ENCODE measurements around the gene PLCB1.

Gene PLCB1

GRCh38 chr20:8571611-8572010, 439.5 kb downstream of the PLCB1 start:
- Histone ChIP-seq H3K4me1 (ENCODE audit: insufficient read depth, low read length) (no peaks in the 10 kb centered on the region; the same call in 1 of the 2 replicates), H3K4me3 (ENCODE audit: low read length) (no peak overlapping the region), H3K27ac (ENCODE audit: low read length) (no peak overlapping the region), H3K36me3 (ENCODE audit: insufficient read depth, low read depth, low read length) (no peaks in the 10 kb centered on the region), H3K9ac (ENCODE audit: low read depth, low read length) (no peak overlapping the region), H3K27me3 (ENCODE audit: insufficient read depth, low read length) (no peaks in the 10 kb centered on the region), H3K9me3 (ENCODE audit: insufficient read depth, low read depth, low read length) (no peaks in the 10 kb centered on the region)

- no peaks in the 10 kb centered on the region for H3K9me3 ChIP-seq (ENCODE audit: insufficient read depth, low read depth, low read length)
- H3K4me1 ChIP-seq (ENCODE audit: insufficient read depth, low read length): no peaks in the 10 kb centered on the region; the same call in 1 of the 2 replicates
- no peaks in the 10 kb centered on the region for H3K27me3 ChIP-seq (ENCODE audit: insufficient read depth, low read length)
- no peak overlapping the region for H3K27ac ChIP-seq (ENCODE audit: low read length)
- H3K9ac ChIP-seq (ENCODE audit: low read depth, low read length): no peak overlapping the region
- no peaks in the 10 kb centered on the region for H3K36me3 ChIP-seq (ENCODE audit: insufficient read depth, low read depth, low read length)
- H3K4me3 ChIP-seq (ENCODE audit: low read length): no peak overlapping the region
These were observed 441.6 kb downstream of the PLCB1 start for GRCh38 chr20:8573686-8574085.

- H3K27me3 ChIP-seq (ENCODE audit: insufficient read depth, low read length): no peaks in the 10 kb centered on the region
- H3K9ac ChIP-seq (ENCODE audit: low read depth, low read length): no peak overlapping the region
- H3K9me3 ChIP-seq (ENCODE audit: insufficient read depth, low read depth, low read length): no peaks in the 10 kb centered on the region
- no peaks in the 10 kb centered on the region for H3K36me3 ChIP-seq (ENCODE audit: insufficient read depth, low read depth, low read length)
- H3K4me3 ChIP-seq (ENCODE audit: low read length): no peak overlapping the region
- no peaks in the 10 kb centered on the region; the same call in 1 of the 2 replicates for H3K4me1 ChIP-seq (ENCODE audit: insufficient read depth, low read length)
- no peak overlapping the region for H3K27ac ChIP-seq (ENCODE audit: low read length)
These were observed 443.0 kb downstream of the PLCB1 start for GRCh38 chr20:8575114-8575513.

GRCh38 chr20:8578161-8578865, 446.2 kb downstream of the PLCB1 start:
- H3K4me1 ChIP-seq (ENCODE audit: insufficient read depth, low read length): peaks cover under 1% of the 10 kb centered on the region; the same call in 1 of the 2 replicates
- no peaks in the 10 kb centered on the region for H3K9me3 ChIP-seq (ENCODE audit: insufficient read depth, low read depth, low read length)
- no peak overlapping the region for H3K27ac ChIP-seq (ENCODE audit: low read length)
- H3K4me3 ChIP-seq (ENCODE audit: low read length): no peak overlapping the region
- no peak overlapping the region for H3K9ac ChIP-seq (ENCODE audit: low read depth, low read length)
- H3K36me3 ChIP-seq (ENCODE audit: insufficient read depth, low read depth, low read length): no peaks in the 10 kb centered on the region
- no peaks in the 10 kb centered on the region for H3K27me3 ChIP-seq (ENCODE audit: insufficient read depth, low read length)

- H3K9me3 ChIP-seq (ENCODE audit: insufficient read depth, low read depth, low read length): no peaks in the 10 kb centered on the region
- H3K27ac ChIP-seq (ENCODE audit: low read length): no peak overlapping the region
- no peak overlapping the region for H3K4me3 ChIP-seq (ENCODE audit: low read length)
- no peaks in the 10 kb centered on the region for H3K27me3 ChIP-seq (ENCODE audit: insufficient read depth, low read length)
- H3K9ac ChIP-seq (ENCODE audit: low read depth, low read length): no peak overlapping the region
- no peaks in the 10 kb centered on the region for H3K36me3 ChIP-seq (ENCODE audit: insufficient read depth, low read depth, low read length)
- peaks cover 5% of the 10 kb centered on the region; the same call in 1 of the 2 replicates for H3K4me1 ChIP-seq (ENCODE audit: insufficient read depth, low read length)
These were observed 447.0 kb downstream of the PLCB1 start for GRCh38 chr20:8579035-8579434.

- Histone ChIP-seq H3K9ac (ENCODE audit: low read depth, low read length) (no peak overlapping the region), H3K36me3 (ENCODE audit: insufficient read depth, low read depth, low read length) (no peaks in the 10 kb centered on the region), H3K4me1 (ENCODE audit: insufficient read depth, low read length) (peaks cover 5% of the 10 kb centered on the region; the same call in 1 of the 2 replicates), H3K4me3 (ENCODE audit: low read length) (no peak overlapping the region), H3K27me3 (ENCODE audit: insufficient read depth, low read length) (no peaks in the 10 kb centered on the region), H3K9me3 (ENCODE audit: insufficient read depth, low read depth, low read length) (no peaks in the 10 kb centered on the region), H3K27ac (ENCODE audit: low read length) (no peak overlapping the region)
These were observed 449.5 kb downstream of the PLCB1 start for GRCh38 chr20:8581446-8582183.

- Histone ChIP-seq H3K9me3 (ENCODE audit: insufficient read depth, low read depth, low read length) (no peaks in the 10 kb centered on the region), H3K27me3 (ENCODE audit: insufficient read depth, low read length) (no peaks in the 10 kb centered on the region), H3K36me3 (ENCODE audit: insufficient read depth, low read depth, low read length) (no peaks in the 10 kb centered on the region), H3K9ac (ENCODE audit: low read depth, low read length) (no peak overlapping the region), H3K27ac (ENCODE audit: low read length) (no peak overlapping the region), H3K4me1 (ENCODE audit: insufficient read depth, low read length) (peaks cover 5% of the 10 kb centered on the region; the same call in 1 of the 2 replicates), H3K4me3 (ENCODE audit: low read length) (no peak overlapping the region)
These were observed 451.0 kb downstream of the PLCB1 start for GRCh38 chr20:8583012-8583565.

GRCh38 chr20:8583566-8584043, 451.5 kb downstream of the PLCB1 start:
- Histone ChIP-seq H3K27me3 (ENCODE audit: insufficient read depth, low read length) (no peaks in the 10 kb centered on the region), H3K27ac (ENCODE audit: low read length) (no peak overlapping the region), H3K9me3 (ENCODE audit: insufficient read depth, low read depth, low read length) (no peaks in the 10 kb centered on the region)

GRCh38 chr20:8587251-8587650, 455.2 kb downstream of the PLCB1 start:
- H3K4me3 ChIP-seq (ENCODE audit: low read length): no peak overlapping the region
- peaks cover 5% of the 10 kb centered on the region; the same call in 1 of the 2 replicates for H3K4me1 ChIP-seq (ENCODE audit: insufficient read depth, low read length)
- H3K36me3 ChIP-seq (ENCODE audit: insufficient read depth, low read depth, low read length): no peaks in the 10 kb centered on the region
- H3K9me3 ChIP-seq (ENCODE audit: insufficient read depth, low read depth, low read length): no peaks in the 10 kb centered on the region
- H3K27me3 ChIP-seq (ENCODE audit: insufficient read depth, low read length): no peaks in the 10 kb centered on the region
- no peak overlapping the region for H3K27ac ChIP-seq (ENCODE audit: low read length)
- H3K9ac ChIP-seq (ENCODE audit: low read depth, low read length): no peak overlapping the region

More at GRCh38 chr20:8583566-8584043, 451.5 kb downstream of the PLCB1 start:
- Histone ChIP-seq H3K9ac (ENCODE audit: low read depth, low read length) (no peak overlapping the region), H3K36me3 (ENCODE audit: insufficient read depth, low read depth, low read length) (no peaks in the 10 kb centered on the region), H3K4me3 (ENCODE audit: low read length) (no peak overlapping the region), H3K4me1 (ENCODE audit: insufficient read depth, low read length) (peaks cover 5% of the 10 kb centered on the region; the same call in 1 of the 2 replicates)

- no peak overlapping the region for H3K4me3 ChIP-seq (ENCODE audit: low read length)
- H3K9ac ChIP-seq (ENCODE audit: low read depth, low read length): no peak overlapping the region
- H3K27ac ChIP-seq (ENCODE audit: low read length): no peak overlapping the region
- no peaks in the 10 kb centered on the region for H3K9me3 ChIP-seq (ENCODE audit: insufficient read depth, low read depth, low read length)
- peaks cover 5% of the 10 kb centered on the region; the same call in 1 of the 2 replicates for H3K4me1 ChIP-seq (ENCODE audit: insufficient read depth, low read length)
- no peaks in the 10 kb centered on the region for H3K36me3 ChIP-seq (ENCODE audit: insufficient read depth, low read depth, low read length)
- no peaks in the 10 kb centered on the region for H3K27me3 ChIP-seq (ENCODE audit: insufficient read depth, low read length)
These were observed 455.7 kb downstream of the PLCB1 start for GRCh38 chr20:8587810-8588209.

- H3K9ac ChIP-seq (ENCODE audit: low read depth, low read length): no peak overlapping the region
- H3K4me1 ChIP-seq (ENCODE audit: insufficient read depth, low read length): no peaks in the 10 kb centered on the region
- H3K36me3 ChIP-seq (ENCODE audit: insufficient read depth, low read depth, low read length): no peaks in the 10 kb centered on the region
- no peaks in the 10 kb centered on the region for H3K27me3 ChIP-seq (ENCODE audit: insufficient read depth, low read length)
- H3K9me3 ChIP-seq (ENCODE audit: insufficient read depth, low read depth, low read length): no peaks in the 10 kb centered on the region
- H3K27ac ChIP-seq (ENCODE audit: low read length): no peak overlapping the region
- H3K4me3 ChIP-seq (ENCODE audit: low read length): no peak overlapping the region
These were observed 457.9 kb downstream of the PLCB1 start for GRCh38 chr20:8589956-8590355.

Data from iPS-20b (cell line).